Measurements from ENCODE around the gene SLC35F2. TPM values are rescaled to one million over a fixed set of nuclear protein-coding genes. Genes with fewer than 3 reads are reported as not detected.
"Not testable (repeated sequence)": the region's sequence is repeated elsewhere in the genome, so short reads cannot be mapped to it uniquely, and the experiment has no call there.

SLC35F2 gene
- total RNA-seq, 2 experiments from 2014 or later = 22.8 to 24.5 TPM

DNA sequence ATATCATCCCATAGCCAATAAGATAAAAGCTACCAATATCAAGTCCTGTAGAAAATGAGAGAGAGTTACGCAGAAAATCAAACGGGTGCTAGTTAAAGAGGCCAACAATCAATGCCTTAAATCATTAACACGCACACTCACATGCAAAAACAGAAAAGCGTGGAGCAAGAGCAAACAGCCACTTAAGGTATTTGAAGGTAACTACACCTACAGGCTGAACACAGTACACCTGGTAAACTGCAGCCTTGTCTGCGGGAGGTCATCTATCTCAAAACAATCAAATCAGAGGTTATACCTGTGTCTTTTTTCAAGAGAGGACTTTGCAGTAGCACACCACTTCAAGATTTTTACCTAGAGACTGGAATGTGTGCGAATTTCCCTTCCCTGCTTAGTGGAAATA is 23.6 kb downstream of the SLC35F2 start:
- H3K36me3 Mint-ChIP-seq = no peaks in the 10 kb centered on the region
- no peaks in the 10 kb centered on the region for H3K27me3 Mint-ChIP-seq
- H3K9me3 Mint-ChIP-seq = no peaks in the 10 kb centered on the region
- ChIA-PET POLR2A (no interaction called here), CTCF (no interaction called here)
- no peak overlapping the region for H3K4me3 Mint-ChIP-seq
- intact Hi-C loops (cut with micrococcal nuclease) = no loop called here
- DNase-seq = no peak
- peaks cover 42% of the 10 kb centered on the region for H3K4me1 Mint-ChIP-seq (ENCODE audit: low read depth)
- no peak overlapping the region for H3K27ac Mint-ChIP-seq

DNA sequence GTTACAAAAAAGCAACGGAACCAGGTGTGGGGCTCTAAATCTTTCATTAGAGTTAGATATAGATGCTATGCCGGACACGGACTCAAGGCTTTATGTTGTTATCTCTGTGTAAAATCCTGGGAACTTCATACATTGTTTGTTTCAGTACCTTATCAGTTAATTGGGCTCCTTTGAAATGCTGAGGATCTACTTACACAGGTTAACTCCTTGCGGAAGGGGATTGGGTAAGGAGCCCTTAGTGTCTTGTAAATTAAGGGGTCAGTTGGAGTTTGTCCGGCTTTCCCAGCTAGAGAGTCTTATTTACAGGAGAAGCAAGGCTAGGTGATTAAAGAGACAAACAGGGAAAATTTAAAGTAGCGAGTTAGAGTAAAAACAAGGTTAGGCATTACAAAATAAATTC is 24.7 kb downstream of the SLC35F2 start:
- H3K36me3 Mint-ChIP-seq; H3K27ac Mint-ChIP-seq; H3K9me3 Mint-ChIP-seq; intact Hi-C loops (cut with micrococcal nuclease); CTCF ChIA-PET; H3K4me3 Mint-ChIP-seq; POLR2A ChIA-PET; DNase-seq; H3K27me3 Mint-ChIP-seq: not testable (repeated sequence)
- H3K4me1 Mint-ChIP-seq (ENCODE audit: low read depth) = peaks cover 32% of the 10 kb centered on the region

DNA sequence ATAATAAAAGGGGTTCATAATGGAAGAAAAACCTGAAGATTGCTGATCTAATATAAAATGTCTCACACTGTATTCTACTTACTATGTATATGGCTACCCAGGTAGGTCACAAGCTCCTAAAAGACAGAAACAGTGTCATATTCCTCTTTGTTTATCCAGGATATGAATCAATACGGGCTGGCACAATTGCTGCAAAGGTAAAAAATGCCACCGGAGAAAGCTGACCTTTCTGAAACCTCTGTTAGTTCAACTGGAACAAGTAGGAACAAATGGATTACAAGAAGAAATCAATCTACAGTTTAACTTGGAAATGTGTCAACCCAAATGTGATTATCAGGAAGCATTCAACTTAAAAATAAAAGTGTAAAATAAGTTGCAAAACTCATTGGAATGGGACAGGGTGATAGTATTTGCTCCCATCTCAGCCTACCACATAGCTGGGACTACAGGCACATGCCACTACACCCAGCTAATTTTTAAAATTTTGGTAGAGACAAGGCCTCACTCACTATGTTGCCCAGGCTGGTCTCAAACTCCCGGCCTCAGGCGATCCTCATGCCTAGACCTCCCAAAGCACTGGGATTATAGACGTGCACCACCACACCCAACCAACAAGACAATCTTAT is 27.6 kb downstream of the SLC35F2 start:
- intact Hi-C loops (cut with micrococcal nuclease) = no loop called here
- POLR2A ChIA-PET = no interaction called here
- no peak overlapping the region for H3K4me3 Mint-ChIP-seq

DNA sequence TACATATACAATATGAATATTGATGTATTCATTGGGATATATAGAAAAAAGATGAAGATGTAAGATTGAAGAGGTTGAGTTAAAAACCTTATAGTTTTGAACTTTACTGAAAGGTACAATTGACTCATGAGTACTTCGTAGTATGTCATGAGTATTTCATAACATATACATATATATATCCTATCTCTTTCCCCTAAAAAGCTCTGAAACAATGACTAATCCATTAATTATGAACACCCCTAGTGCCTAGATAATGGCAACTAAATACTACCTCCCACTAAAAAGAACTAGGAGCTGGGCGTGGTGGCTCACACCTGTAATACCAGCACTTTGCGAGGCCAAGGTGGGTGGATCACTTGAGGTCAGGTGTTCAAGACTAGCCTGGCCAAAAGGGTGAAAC is 31.5 kb downstream of the SLC35F2 start:
- Mint-ChIP-seq H3K9me3 (no peaks in the 10 kb centered on the region), H3K27ac (no peak overlapping the region), H3K4me1 (ENCODE audit: low read depth) (peaks cover 16% of the 10 kb centered on the region), H3K4me3 (no peak overlapping the region), H3K27me3 (no peaks in the 10 kb centered on the region), H3K36me3 (no peaks in the 10 kb centered on the region)
- intact Hi-C loops (cut with micrococcal nuclease) = loop anchor here (2.0 kb wide), 1 partner anchor 14 kb away; no protein-coding TSS in a partner anchor
- ChIA-PET POLR2A (no interaction called here), CTCF (no interaction called here)
- DNase-seq = no peak

More for the DNA sequence above, 27.6 kb downstream of the SLC35F2 start:
- CTCF ChIA-PET = no interaction called here
- H3K4me1 Mint-ChIP-seq (ENCODE audit: low read depth) = peaks cover 16% of the 10 kb centered on the region
- no peaks in the 10 kb centered on the region for H3K9me3 Mint-ChIP-seq
- no peaks in the 10 kb centered on the region for H3K36me3 Mint-ChIP-seq
- DNase-seq = no peak
- H3K27ac Mint-ChIP-seq = no peak overlapping the region
- no peaks in the 10 kb centered on the region for H3K27me3 Mint-ChIP-seq

DNA sequence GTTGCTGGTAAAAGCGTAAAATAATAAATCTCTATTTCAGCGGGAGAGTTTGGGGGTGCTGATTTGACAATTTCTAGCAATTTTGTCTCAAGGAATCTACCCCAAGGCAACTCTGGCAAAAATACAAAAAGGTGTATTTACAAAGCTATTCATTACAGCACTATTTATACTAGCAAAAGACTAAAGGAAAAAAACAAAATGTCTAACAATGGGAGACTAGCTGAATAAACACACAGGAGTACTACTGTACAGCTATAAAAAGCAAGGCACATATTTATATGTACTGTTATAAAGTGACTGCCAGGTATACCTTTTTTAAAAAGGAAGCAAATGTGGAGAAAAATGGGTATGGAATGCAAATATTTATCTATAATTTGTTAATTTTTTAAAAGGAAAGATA is 32.7 kb downstream of the SLC35F2 start:
- DNase-seq = no peak
- intact Hi-C loops (cut with micrococcal nuclease) = loop anchor here (2.0 kb wide), 1 partner anchor 15 kb away; no protein-coding TSS in a partner anchor
- no peak overlapping the region for H3K4me3 Mint-ChIP-seq
- ChIA-PET POLR2A (no interaction called here), CTCF (no interaction called here)
- H3K27ac Mint-ChIP-seq = no peak overlapping the region
- H3K27me3 Mint-ChIP-seq = no peaks in the 10 kb centered on the region
- H3K36me3 Mint-ChIP-seq = no peaks in the 10 kb centered on the region
- no peaks in the 10 kb centered on the region for H3K9me3 Mint-ChIP-seq
- H3K4me1 Mint-ChIP-seq (ENCODE audit: low read depth) = peaks cover 14% of the 10 kb centered on the region

DNA sequence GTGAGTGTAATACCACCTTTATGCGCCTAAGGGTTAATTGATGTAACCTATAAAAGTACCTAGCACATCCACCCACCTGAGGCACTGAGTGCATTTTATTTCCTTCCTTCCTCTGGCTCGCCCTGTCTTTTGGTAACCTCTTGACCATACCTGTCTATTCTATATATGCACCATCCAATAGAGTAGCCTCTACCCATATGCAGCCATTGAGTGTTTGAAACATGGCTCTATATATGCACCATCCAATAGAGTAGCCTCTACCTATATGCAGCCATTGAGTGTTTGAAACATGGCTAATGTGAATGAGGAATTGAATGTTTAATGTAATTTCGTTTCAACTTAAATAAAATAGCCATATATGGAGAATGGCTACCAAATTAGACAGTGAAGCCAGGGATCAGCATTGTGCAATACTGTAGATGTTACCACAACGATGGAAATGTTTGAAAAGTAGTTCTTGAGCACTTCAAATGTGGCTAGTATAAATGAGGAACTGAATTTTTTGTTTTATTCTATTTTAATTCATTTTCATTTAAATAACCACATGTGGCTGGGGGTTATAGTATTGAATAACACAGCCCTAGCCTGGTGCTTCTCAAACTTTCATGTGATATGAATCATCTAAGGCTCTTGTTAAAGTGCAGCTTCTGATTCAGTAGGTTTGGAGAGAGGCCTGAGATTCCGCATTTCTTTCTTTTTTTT is 33.8 kb downstream of the SLC35F2 start:
- Mint-ChIP-seq H3K36me3 (no peaks in the 10 kb centered on the region), H3K27ac (no peak overlapping the region), H3K4me3 (no peak overlapping the region), H3K9me3 (no peaks in the 10 kb centered on the region), H3K4me1 (ENCODE audit: low read depth) (peaks cover 14% of the 10 kb centered on the region), H3K27me3 (no peaks in the 10 kb centered on the region)
- POLR2A ChIA-PET = no interaction called here
- CTCF ChIA-PET = no interaction called here
- DNase-seq = no peak
- intact Hi-C loops (cut with micrococcal nuclease) = no loop called here

DNA sequence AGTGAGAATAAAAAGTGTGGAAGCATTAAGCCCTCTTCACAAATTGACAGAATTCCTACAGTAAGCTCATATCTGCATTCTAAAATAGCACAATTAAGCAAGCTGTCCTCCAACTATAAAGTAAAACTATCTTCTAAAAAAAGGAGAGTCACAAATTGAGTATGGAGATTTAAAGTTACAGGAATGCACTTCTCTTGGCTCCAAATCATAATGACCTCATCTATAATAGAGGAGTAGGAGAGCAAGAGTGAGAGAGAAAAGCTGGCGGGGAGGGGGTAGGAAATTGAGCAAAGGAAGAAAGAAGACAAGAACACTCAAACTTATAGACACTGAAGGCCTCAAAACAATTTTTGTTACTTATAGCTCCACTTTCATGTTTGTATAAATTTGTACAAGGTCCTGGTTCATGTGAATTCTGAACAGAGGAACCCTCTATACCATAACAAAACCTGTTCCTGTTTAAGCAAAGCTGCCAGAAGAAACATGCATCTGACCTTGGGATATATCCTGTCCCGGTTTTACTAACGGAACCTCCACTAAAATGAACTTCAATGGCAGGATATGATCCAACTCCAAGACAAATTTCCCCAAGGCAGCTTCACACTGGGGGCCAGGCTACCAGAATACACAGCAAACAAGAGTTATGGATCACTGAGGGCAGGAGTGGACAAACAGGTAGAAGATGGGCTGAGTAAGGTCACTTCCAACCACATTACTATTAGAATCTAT is 37.2 kb downstream of the SLC35F2 start:
- POLR2A ChIA-PET = no interaction called here
- Mint-ChIP-seq H3K9me3 (no peaks in the 10 kb centered on the region), H3K4me3 (no peak overlapping the region), H3K4me1 (ENCODE audit: low read depth) (peaks cover 16% of the 10 kb centered on the region), H3K27ac (no peak overlapping the region), H3K27me3 (no peaks in the 10 kb centered on the region), H3K36me3 (peaks cover 2% of the 10 kb centered on the region)
- CTCF ChIA-PET = interaction anchor here (0.9 kb wide), 1 partner anchor 96 kb away, joined by 3 read pairs; no protein-coding TSS in a partner anchor
- intact Hi-C loops (cut with micrococcal nuclease) = no loop called here
- no peak for DNase-seq

DNA sequence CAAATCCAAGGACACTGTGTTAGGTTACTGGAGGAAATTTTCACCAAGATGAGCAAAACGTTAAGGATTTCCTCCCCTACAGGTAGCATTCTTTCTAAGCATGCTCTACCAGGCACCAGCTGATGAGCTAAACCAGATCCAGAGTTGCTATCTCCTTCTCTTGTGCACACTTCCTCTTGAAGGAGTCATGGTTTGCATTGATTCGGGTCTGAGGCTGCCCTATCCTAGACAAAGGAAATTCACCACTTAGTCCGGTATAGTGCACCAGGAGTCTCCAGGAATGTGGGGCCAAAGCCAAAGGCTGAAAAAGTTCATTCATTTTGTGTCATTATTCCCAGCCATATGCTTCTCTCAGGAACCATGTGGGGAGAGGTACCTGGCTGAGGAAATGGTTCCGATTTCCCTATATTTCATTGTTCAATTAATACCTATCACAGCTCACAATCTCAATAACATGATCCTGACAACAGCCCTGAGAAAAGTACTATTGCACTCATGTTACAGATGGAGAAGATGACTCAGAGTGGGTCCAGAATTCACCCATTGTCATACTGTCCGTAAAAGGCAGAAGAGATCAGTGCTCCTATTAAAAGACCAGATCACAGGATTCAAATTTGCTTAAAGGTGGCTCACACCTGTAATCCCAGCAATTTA is 39.1 kb downstream of the SLC35F2 start:
- no peak overlapping the region for H3K27ac Mint-ChIP-seq
- no peak for DNase-seq
- CTCF ChIA-PET = interaction anchor here (0.6 kb wide), 1 partner anchor 620 kb away, joined by 3 read pairs; no protein-coding TSS in a partner anchor
- no peak overlapping the region for H3K4me3 Mint-ChIP-seq
- H3K27me3 Mint-ChIP-seq = no peaks in the 10 kb centered on the region
- H3K9me3 Mint-ChIP-seq = no peaks in the 10 kb centered on the region
- peaks cover 10% of the 10 kb centered on the region for H3K4me1 Mint-ChIP-seq (ENCODE audit: low read depth)
- POLR2A ChIA-PET = no interaction called here
- peaks cover 2% of the 10 kb centered on the region for H3K36me3 Mint-ChIP-seq
- intact Hi-C loops (cut with micrococcal nuclease) = no loop called here

DNA sequence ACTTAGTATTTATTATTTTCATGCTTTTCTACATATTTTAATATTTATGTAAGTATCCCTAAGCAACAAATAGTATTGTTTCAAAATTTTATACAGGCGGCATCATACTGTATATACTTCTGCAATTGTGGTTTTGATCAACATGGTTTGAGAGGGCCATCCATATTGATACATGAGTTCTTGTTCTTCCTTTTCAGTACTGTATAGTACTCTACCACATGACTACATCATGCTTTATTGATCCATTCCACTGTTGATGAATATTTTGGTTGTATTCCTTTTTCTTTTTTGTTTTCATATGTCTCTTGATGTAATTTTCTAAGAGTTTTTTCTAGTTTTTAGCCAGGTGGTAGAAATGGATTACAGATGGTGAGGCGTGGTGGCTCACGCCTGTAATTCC is 40.1 kb downstream of the SLC35F2 start:
- H3K27me3 Mint-ChIP-seq = no peaks in the 10 kb centered on the region
- no peak overlapping the region for H3K27ac Mint-ChIP-seq
- ChIA-PET CTCF (no interaction called here), POLR2A (no interaction called here)
- peaks cover 6% of the 10 kb centered on the region for H3K4me1 Mint-ChIP-seq (ENCODE audit: low read depth)
- H3K4me3 Mint-ChIP-seq = no peak overlapping the region
- no peak for DNase-seq
- H3K36me3 Mint-ChIP-seq = peaks cover 7% of the 10 kb centered on the region
- intact Hi-C loops (cut with micrococcal nuclease) = no loop called here
- H3K9me3 Mint-ChIP-seq = no peaks in the 10 kb centered on the region

DNA sequence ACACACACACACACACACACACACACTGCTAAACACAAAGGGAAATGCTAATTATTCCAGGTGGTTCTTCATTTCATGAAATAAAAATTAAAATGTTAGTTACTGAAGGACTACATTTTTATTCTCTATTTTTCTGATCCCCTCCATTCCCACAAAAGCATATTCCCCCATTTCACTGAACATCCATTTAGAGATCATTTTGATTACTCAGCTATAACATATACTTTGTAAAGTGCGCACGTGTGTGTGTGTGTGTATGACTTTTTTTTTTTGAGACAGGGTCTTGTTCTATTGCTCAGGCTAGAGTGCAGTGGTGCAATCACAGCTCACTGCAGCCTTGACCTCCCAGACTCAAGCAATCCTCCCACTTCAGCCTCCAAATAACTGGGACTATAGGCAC is 42.6 kb downstream of the SLC35F2 start:
- DNase-seq = no peak
- Mint-ChIP-seq H3K4me1 (ENCODE audit: low read depth) (peaks cover 4% of the 10 kb centered on the region), H3K27me3 (no peaks in the 10 kb centered on the region), H3K27ac (no peak overlapping the region), H3K9me3 (no peaks in the 10 kb centered on the region), H3K4me3 (no peak overlapping the region), H3K36me3 (peaks cover 13% of the 10 kb centered on the region)
- CTCF ChIA-PET = no interaction called here
- POLR2A ChIA-PET = no interaction called here
- intact Hi-C loops (cut with micrococcal nuclease) = no loop called here

DNA sequence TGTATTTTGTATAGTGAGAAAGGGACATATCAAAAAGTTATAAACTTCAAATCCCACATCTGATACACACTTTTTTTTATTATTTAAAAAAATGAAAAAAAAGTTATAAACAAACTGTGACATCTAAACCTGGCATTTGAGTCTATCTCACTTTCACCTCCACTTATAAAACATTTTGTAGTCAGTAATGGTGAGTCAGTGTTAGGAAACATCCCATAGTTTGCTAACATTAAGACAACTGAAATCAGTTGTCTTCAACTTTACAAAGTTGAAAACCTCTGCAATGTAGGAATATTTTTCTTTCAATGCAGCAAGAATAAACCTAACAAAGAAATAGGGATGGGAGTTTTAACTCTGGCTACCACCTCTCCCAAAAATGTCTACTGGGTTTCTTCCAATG is 47.7 kb downstream of the SLC35F2 start:
- H3K4me1 Mint-ChIP-seq (ENCODE audit: low read depth) = no peaks in the 10 kb centered on the region
- intact Hi-C loops (cut with micrococcal nuclease) = no loop called here
- H3K36me3 Mint-ChIP-seq = peaks cover 44% of the 10 kb centered on the region
- H3K4me3 Mint-ChIP-seq = no peak overlapping the region
- no peak for DNase-seq
- no peaks in the 10 kb centered on the region for H3K9me3 Mint-ChIP-seq
- no peak overlapping the region for H3K27ac Mint-ChIP-seq
- ChIA-PET POLR2A (no interaction called here), CTCF (interaction anchor here (1.2 kb wide), 1 partner anchor 13 kb away, joined by 3 read pairs; no protein-coding TSS in a partner anchor)
- H3K27me3 Mint-ChIP-seq = no peaks in the 10 kb centered on the region

DNA sequence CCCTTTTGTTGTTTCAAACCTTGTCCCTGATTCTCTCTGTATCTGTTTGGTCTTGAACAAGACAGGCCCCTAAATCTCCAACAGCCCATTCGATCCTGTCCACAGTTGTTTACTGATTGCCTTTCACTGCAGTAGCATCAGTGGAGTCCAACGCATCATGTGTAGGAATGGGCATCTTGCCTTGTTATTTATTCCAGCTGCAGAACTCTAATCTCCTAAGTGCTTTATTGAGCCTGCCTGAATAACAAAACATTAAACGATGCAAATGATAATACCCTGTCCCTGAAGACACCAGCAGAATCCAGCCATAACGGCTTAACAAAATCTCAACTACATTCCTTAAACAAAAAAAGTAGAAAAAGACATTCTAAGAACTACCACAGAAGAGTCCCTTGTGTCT is 50.1 kb downstream of the SLC35F2 start:
- Mint-ChIP-seq H3K36me3 (peaks cover 48% of the 10 kb centered on the region), H3K9me3 (no peaks in the 10 kb centered on the region), H3K4me3 (no peak overlapping the region), H3K4me1 (ENCODE audit: low read depth) (no peaks in the 10 kb centered on the region), H3K27ac (no peak overlapping the region), H3K27me3 (no peaks in the 10 kb centered on the region)
- POLR2A ChIA-PET = no interaction called here
- intact Hi-C loops (cut with micrococcal nuclease) = no loop called here
- DNase-seq = no peak
- CTCF ChIA-PET = no interaction called here
